Hematopoietic multipotent progenitor cell treated with erythropoietin and hydrocortisone succinate and interleukin-3 and kit ligand, for 17 days (in vitro differentiated cells): ENCODE results near the gene STIP1.
A peak's percentile ranks its signal among the peaks of the same experiment; 100 is the strongest.
"Not testable (repeated sequence)": the region's sequence is repeated elsewhere in the genome, so short reads cannot be mapped to it uniquely, and the experiment has no call there.

Source experiments
- DNase-seq: peaks from one replicate; pipeline ENCODE4 v3.0.0-alpha.2; 2015; ENCODE audit warnings: low spot score

Gene STIP1

DNA sequence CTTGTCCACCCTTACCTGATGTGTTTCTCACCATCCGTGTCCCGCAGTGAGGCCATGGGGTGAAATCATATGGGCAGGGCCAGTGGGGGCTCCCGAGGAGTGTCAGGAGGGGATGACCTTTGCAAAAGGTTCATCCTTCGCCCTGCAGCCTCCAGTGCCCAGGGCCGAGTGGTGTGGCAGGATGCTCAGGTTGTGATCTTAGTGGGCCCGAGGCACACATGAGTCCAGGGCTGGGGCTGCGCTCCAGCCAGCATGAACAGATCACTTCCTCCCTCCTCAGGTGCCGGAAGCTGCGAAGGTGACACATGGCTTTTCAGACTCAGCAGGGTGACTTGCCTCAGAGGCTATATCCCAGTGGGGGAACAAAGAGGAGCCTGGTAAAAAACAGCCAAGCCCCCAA lies 52.1 kb downstream of the STIP1 start:
- DNase-seq, result no peak

- no peak for DNase-seq
These were observed 53.0 kb downstream of the STIP1 start for GRCh38 chr11:64238999-64239398.

DNA sequence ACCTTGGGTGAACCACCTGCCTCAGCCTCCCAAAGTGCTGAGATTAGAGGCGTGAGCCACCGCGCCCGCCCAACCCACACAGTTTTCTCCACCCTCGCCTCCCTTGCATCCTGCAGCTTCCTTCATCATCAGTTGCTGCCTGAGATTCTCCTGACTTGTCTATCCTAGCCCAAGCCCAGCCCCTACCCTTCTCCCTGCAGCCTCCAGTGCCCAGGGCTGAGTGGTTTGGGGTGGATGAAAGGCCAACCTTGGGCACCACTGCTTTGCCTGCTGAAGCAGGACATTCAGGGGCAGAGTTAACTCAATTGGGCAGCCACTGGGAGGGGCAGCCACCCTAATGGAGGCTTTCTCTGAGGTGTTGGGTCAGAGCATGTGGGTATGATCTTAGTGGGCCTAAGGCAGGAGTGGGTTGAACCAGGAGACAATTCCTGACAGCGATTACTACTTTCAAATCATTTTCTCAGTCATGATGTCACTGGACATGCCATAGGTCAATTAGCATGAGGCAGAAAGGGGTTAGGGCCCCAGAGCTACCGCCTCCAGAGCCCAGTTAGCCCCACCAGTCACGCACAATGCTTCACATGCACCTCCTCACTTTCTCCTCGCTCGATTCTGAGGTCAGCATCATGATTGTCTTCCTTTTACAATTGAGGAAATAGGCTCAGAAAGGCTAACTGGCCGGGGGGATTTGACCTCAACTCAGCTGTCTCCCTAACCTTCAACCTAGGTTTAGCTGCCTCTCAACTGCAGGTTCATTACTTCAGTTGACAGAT lies 53.9 kb downstream of the STIP1 start:
- no peak for DNase-seq

GRCh38 chr11:64240435-64241240 lies 54.7 kb downstream of the STIP1 start, which contains the start of gene FKBP2:
Gene FKBP2 (plus strand): TSS chr11:64241095. CDS start chr11:64242388, 1,293 bp downstream.
- DNase-seq, result peak; percentile 99

GRCh38 chr11:64241241-64241490 lies 55.2 kb downstream of the STIP1 start:
- DNase-seq, result peak; percentile 100

GRCh38 chr11:64241491-64242374 lies 55.8 kb downstream of the STIP1 start:
- no peak for DNase-seq

GRCh38 chr11:64243236-64243854 lies 57.4 kb downstream of the STIP1 start:
- DNase-seq, result no peak

- DNase-seq, result no peak
These were observed 58.1 kb downstream of the STIP1 start for GRCh38 chr11:64244107-64244506.

DNA sequence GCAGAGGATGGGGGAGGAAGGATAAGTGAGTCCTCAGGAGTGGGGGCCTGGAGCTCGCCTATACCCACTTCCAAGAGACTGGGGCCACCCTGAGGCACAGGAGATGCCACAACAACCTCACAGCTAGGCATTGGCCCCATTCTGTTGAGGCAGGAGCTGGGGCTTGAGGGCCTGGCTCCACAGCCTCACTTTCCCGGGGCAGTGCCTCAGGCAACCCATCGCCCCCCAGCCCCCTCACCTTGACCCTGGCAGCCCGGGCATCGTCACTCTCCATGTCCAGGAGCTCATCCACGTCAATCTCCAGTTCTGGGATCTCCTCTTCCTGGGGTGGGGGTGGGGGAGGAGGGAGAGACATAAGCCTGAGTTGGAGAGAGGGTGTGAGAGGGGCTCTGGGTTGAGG lies 59.0 kb downstream of the STIP1 start:
- no peak for DNase-seq

DNA sequence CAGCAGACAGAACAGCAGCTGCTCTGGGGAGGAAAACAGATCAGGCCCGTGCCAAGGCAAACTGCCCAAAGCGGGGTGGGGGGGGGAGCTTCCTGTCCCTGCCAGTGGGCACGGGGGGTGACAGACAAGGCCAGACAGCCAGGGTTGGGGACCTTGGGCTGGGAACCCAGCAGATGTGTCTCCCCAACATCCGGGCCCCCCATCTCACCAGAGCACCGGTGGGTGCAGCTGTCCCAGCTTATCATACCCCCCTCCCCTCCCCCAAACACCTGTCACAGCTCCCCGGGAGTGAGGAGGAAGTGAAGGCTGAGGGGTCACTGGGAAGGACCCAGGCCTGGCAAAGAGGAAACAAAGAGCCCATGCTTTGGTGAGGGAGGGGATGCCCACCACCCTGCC lies 59.4 kb downstream of the STIP1 start:
- no peak for DNase-seq

DNA sequence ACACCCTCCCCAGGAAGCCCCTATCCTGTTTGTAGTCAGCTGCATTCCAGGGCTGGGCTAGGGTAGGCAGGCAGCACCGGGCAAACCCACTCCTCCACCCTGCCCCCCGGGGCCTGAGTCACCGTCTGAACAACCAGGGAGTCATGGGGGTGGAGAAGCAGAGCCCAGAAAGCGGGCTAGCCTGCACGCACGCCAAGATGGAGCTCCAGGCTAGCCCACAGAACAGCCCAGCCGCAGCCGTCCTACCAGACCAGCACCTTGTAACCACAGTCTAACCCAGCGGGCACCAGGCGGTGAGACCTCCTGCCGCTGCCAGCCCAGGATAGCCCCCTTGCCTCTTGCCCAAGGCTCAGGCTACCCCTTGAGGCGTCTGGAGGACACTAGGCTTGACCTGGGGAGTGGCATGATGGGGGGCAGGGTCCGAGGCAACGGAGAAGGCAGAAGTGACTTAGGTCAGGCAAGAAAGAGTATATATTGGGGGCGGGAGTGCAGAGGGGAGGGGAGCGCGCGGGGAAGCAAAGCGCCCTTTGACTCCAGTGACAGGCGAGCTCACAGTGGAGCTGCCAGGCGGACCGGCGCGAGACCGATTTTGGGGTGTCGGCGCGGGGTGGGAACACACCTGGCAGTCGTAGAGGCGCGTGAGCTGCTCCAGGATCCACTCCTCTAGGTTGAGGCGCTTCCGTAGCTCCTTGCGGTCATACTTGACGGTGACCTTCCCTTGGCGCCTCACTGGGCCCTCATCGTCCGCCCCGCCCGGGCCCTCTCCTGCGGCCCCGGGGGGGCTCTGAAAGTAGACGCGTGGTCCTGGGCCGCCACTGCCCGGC lies 60.0 kb downstream of the STIP1 start:
- no peak for DNase-seq

- DNase-seq, result not testable (repeated sequence)
These were observed 60.6 kb downstream of the STIP1 start for GRCh38 chr11:64246621-64246870.

DNA sequence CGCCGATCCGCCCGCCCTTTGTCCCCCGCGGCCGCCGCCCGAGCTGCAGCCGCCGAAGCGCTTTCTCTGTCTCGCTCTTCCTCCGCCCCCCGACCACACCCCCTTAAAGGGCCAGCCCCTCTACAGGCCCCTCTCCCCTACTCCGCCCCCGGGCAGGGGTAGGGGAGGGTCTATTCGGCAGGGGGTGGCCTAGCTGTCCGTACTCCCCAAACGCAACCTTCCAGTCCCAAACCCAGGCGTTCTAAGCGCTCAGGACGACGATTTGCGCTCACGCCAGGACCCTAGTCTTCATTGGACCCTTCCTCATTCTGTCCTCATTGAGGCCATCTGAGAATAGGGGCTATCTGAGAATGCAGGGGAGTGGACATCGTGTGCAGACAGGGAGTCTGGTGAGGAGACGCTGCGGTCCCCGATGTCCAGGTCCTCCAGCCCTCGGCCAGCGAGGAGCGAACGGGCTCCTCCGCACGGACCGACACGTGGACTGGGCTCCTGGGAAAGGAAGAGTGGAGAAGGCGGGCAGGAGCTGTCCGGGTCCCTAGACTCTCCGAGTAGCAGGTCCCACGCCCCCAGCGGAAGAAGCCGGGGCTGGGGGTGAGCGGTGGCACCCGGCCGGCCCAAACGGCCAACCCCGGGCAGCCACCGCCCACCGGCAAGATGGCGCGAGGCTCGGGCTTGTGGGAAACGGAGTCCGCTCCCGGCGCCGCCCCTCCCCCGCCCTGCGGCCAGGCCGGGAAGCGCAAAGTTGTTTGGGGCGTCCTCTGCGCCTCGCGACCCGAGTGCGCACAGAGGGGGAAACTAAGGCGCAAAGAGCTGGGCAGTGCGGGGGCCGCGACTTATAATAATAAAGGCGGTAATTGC lies 61.1 kb downstream of the STIP1 start, which contains the start of gene PPP1R14B:
Gene PPP1R14B, minus strand, starts transcription at position 73 of the 858 bp plus-strand sequence. CDS start 270 bp downstream, outside the sequence.
- DNase-seq, result peak; percentile 81

GRCh38 chr11:64247729-64248531 lies 62.0 kb downstream of the STIP1 start:
- DNase-seq, result no peak

GRCh38 chr11:64248578-64248977 lies 62.6 kb downstream of the STIP1 start:
- no peak for DNase-seq

DNA sequence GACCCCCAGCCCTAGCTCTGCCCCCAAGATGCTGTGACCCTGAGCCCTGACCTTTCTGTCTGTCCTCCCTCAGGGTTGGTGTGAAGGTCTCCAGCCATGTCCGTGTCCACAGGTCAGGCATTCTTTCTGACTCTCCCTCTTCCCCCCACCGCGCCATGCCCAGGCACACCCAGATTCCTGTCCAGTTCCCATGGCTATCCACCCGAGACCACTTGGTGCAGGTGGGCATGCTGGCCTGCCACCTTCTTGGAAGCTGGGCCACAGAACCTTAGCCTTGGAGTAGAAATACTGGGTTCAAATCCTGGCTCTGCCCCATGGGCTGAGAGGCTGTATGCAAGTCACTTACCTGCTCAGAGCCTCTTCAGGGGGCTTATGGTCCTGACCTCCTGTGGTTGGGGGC lies 63.1 kb downstream of the STIP1 start:
- DNase-seq, result no peak

DNA sequence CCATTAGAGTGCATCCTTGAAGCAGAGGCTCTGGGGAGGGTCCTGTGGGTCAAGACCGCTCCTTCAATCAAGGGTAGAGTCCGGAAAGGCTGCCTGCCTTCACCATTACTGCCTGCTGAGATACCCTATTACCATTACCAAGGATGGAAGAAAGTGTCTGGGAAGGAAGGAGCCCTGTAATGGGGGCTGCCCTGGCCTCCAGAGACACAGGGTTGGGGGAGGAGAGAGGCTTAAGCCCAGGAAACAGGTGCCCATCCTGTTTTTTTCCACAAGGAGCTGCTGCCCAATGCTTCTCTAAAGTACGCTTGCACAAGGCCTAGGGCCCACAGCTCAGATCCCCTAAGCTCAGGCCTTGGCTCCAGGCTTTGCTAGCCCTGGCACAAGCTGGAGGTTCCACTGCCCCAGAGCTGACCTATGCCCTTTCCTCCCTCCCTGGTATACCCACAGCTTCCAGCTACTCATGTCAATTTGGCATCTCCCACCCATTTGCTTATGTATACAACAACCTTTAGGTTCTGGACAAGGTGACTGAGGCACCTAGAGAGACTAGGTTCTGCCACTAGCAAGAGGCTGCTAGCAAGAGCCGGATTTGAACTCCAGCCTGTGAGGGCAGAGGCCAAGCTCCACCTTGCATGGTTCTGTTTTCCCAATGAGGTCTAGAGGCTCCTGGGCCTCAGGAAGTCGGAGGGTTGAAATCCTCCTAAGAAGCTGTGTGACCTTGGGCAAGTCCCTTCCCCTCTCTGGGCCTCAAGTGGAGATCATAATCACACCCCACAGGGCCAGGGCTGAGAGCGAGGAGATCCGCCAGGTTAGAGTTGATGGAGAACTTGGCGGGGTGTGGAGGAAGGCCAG lies 63.8 kb downstream of the STIP1 start:
- DNase-seq, result no peak

GRCh38 chr11:64250415-64251015 lies 64.5 kb downstream of the STIP1 start:
- no peak for DNase-seq
